GM23338 (cell line): ENCODE data around the gene PPP5C. TPM values are rescaled to one million over a fixed set of nuclear protein-coding genes. Genes with fewer than 3 reads are reported as not detected.
"Not testable (repeated sequence)": the region's sequence is repeated elsewhere in the genome, so short reads cannot be mapped to it uniquely, and the experiment has no call there.

Experiments
- ATAC-seq: fragments of 200-7000 bp; cut with Tn5 transposase; 3 replicates; pipeline ENCODE4 v1.9.1; 2020
- DNase-seq: peaks from one replicate; pipeline ENCODE4 v3.0.0-alpha.2; 2015; ENCODE audit warnings: low spot score
- H2AFZ ChIP-seq: fragments of 200-600 bp; sonication (generic); 2 replicates; pipeline ENCODE4 v1.8.0; 2016; ENCODE audit warnings: antibody characterized with exemption, mild to moderate bottlenecking, moderate library complexity
- H3F3A ChIP-seq: fragments of 200-600 bp; sonication (generic); replicated peaks from 2 replicates; pipeline ENCODE4 v1.8.0; 2017; ENCODE audit warnings: antibody characterized with exemption, mixed run types, low read depth
- H3K27ac ChIP-seq: fragments of 200-600 bp; sonication (generic); 2 replicates; pipeline ENCODE4 v1.6.1; 2016; ENCODE audit warnings: low read depth
- H3K27me3 ChIP-seq: fragments of 200-600 bp; sonication (generic); 2 replicates; pipeline ENCODE4 v1.8.0; 2016; ENCODE audit warnings: mild to moderate bottlenecking, mixed run types, moderate library complexity; ENCODE audit not compliant: insufficient read depth
- H3K36me3 ChIP-seq: fragments of 200-600 bp; sonication (generic); 2 replicates; pipeline ENCODE4 v1.8.0; 2016; ENCODE audit warnings: mild to moderate bottlenecking; ENCODE audit not compliant: insufficient read depth
- H3K4me1 ChIP-seq: fragments of 200-600 bp; sonication (generic); 2 replicates; pipeline ENCODE4 v1.8.0; 2016; ENCODE audit warnings: mild to moderate bottlenecking, moderate library complexity; ENCODE audit not compliant: insufficient read depth
- H3K4me2 ChIP-seq: fragments of 200-600 bp; sonication (generic); 2 replicates; pipeline ENCODE4 v1.7.1; 2017; ENCODE audit warnings: mixed run types
- H3K4me3 ChIP-seq: fragments of 200-600 bp; sonication (generic); 2 replicates; pipeline ENCODE4 v1.6.1; 2016; ENCODE audit warnings: mixed run types
- H3K79me2 ChIP-seq: fragments of 200-600 bp; sonication (generic); replicated peaks from 2 replicates; pipeline ENCODE4 v1.8.0; 2017; ENCODE audit warnings: mild to moderate bottlenecking; ENCODE audit not compliant: insufficient read depth
- H3K9me2 ChIP-seq: fragments of 200-600 bp; sonication (generic); 2 replicates; pipeline ENCODE4 v1.8.0; 2017; ENCODE audit not compliant: insufficient read depth
- H4K20me1 ChIP-seq: fragments of 200-600 bp; sonication (generic); replicated peaks from 2 replicates; pipeline ENCODE4 v1.8.0; 2017; ENCODE audit warnings: mild to moderate bottlenecking; ENCODE audit not compliant: insufficient read depth
- H3K27ac Mint-ChIP-seq: 2 replicates; pipeline ENCODE4 v1.8.0; 2020; ENCODE audit warnings: inconsistent platforms, mild to moderate bottlenecking, moderate library complexity, mixed read lengths
- H3K27me3 Mint-ChIP-seq: 3 replicates; pipeline ENCODE4 v1.8.0; 2022; ENCODE audit warnings: low read depth, mild to moderate bottlenecking, moderate library complexity, mixed read lengths, inconsistent platforms; ENCODE audit not compliant: insufficient read depth, poor library complexity
- H3K36me3 Mint-ChIP-seq: 3 replicates; pipeline ENCODE4 v1.8.0; 2021; ENCODE audit warnings: low read depth, mild to moderate bottlenecking, inconsistent platforms, moderate library complexity, mixed read lengths
- H3K4me1 Mint-ChIP-seq: 3 replicates; pipeline ENCODE4 v1.8.0; 2020; ENCODE audit warnings: mild to moderate bottlenecking, inconsistent platforms, mixed read lengths
- H3K4me3 Mint-ChIP-seq: 3 replicates; pipeline ENCODE4 v1.8.0; 2021; ENCODE audit warnings: moderate library complexity, mild to moderate bottlenecking, inconsistent platforms, mixed read lengths
- H3K9me3 Mint-ChIP-seq: 3 replicates; pipeline ENCODE4 v1.8.0; 2020; ENCODE audit warnings: moderate library complexity, mild to moderate bottlenecking, inconsistent platforms, mixed read lengths
- EZH2 ChIP-seq: fragments of 200-600 bp; sonication (generic); IDR thresholded peaks from one replicate; pipeline ENCODE4 v1.8.0; 2017; ENCODE audit warnings: antibody characterized with exemption, mild to moderate bottlenecking, low read depth; ENCODE audit not compliant: unreplicated experiment
- EZH2phosphoT487 ChIP-seq: fragments of 200-600 bp; sonication (generic); IDR thresholded peaks from one replicate; pipeline ENCODE4 v1.8.1; 2018; ENCODE audit warnings: antibody characterized with exemption; ENCODE audit not compliant: unreplicated experiment
- ZNF114 ChIP-seq: fragments of 250-450 bp; sonication (Bioruptor Pico); IDR thresholded peaks from 2 replicates; pipeline ENCODE4 v1.5.0; 2020; ENCODE audit warnings: mild to moderate bottlenecking, moderate library complexity
- ZNF462 ChIP-seq: fragments of 250-450 bp; sonication (Bioruptor Pico); IDR thresholded peaks from 2 replicates; pipeline ENCODE4 v1.5.0; 2020; ENCODE audit warnings: mild to moderate bottlenecking, moderate library complexity
- polyA plus RNA-seq: library from polyadenylated mRNA; unstranded; fragments of >200 nt; fragmentation: Nextera tagmentation; extraction: Ambion mirVana; gene quantifications from 2 replicates; pipeline ENCODE4 v1.2.1, GENCODE V29; 2016
- total RNA-seq: library from RNA; depleted of rRNA; stranded (reverse); fragments of >200 nt; shearing (Covaris generic); gene quantifications from 2 replicates; pipeline ENCODE4 v1.2.3, GENCODE V29; 2014

Gene PPP5C
- total and polyA plus RNA-seq, 2 experiments from 2014 or later, result 51.6 to 123 TPM

- TF ChIP-seq ZNF462 (CRISPR knock-in tag), result no peak
- TF ChIP-seq ZNF114 (CRISPR knock-in tag), result no peak
- no peak for TF ChIP-seq EZH2phosphoT487
- TF ChIP-seq EZH2, result no peak
Measured at GRCh38 chr19:46413262-46414031, 66.6 kb downstream of the PPP5C start, which contains the start of gene CCDC8 (continued).

- peaks cover 43% of the 10 kb centered on the region for H3K27me3 Mint-ChIP-seq
- not testable (repeated sequence) for H3K4me2 ChIP-seq, H3K9me3 Mint-ChIP-seq, H2AFZ ChIP-seq, H3K4me3 ChIP-seq, ATAC-seq, H3K36me3 ChIP-seq, DNase-seq, H3K27ac ChIP-seq, H3K4me3 Mint-ChIP-seq, H3K27ac Mint-ChIP-seq, H3K9me2 ChIP-seq
- peaks cover 28% of the 10 kb centered on the region for H3K79me2 ChIP-seq
- peaks cover 23% of the 10 kb centered on the region for H3F3A ChIP-seq
- peaks cover 32% of the 10 kb centered on the region for H3K4me1 Mint-ChIP-seq
- H3K36me3 Mint-ChIP-seq, result peaks cover 21% of the 10 kb centered on the region
- peaks cover 25% of the 10 kb centered on the region for H3K27me3 ChIP-seq
- peaks cover 25% of the 10 kb centered on the region for H3K4me1 ChIP-seq
- H4K20me1 ChIP-seq, result peaks cover 15% of the 10 kb centered on the region
Measured at GRCh38 chr19:46414899-46415298, 68.0 kb downstream of the PPP5C start.

- not testable (repeated sequence) for H3K9me2 ChIP-seq, H3K9me3 Mint-ChIP-seq, H4K20me1 ChIP-seq, H3K36me3 ChIP-seq
- peak overlapping the region; percentile 86 for H2AFZ ChIP-seq
- peak overlapping the region; percentile 75 for H3K4me2 ChIP-seq
- H3K27me3 Mint-ChIP-seq, result peaks cover 46% of the 10 kb centered on the region
- peaks cover 23% of the 10 kb centered on the region for H3F3A ChIP-seq
- peaks cover 19% of the 10 kb centered on the region for H3K79me2 ChIP-seq
- DNase-seq, result peak; percentile 96
- peak overlapping the region; percentile 65 for H3K4me3 Mint-ChIP-seq
- H3K27me3 ChIP-seq, result peaks cover 25% of the 10 kb centered on the region
- ATAC-seq, result peak; percentile 61
- peaks cover 11% of the 10 kb centered on the region for H3K36me3 Mint-ChIP-seq
- H3K27ac Mint-ChIP-seq, result peak overlapping the region; percentile 90
- H3K4me1 Mint-ChIP-seq, result peaks cover 29% of the 10 kb centered on the region
- H3K4me3 ChIP-seq, result peak overlapping the region; percentile 52
- H3K27ac ChIP-seq, result peak overlapping the region; percentile 89
- H3K4me1 ChIP-seq, result peaks cover 25% of the 10 kb centered on the region
Measured at GRCh38 chr19:46415804-46416709, 69.2 kb downstream of the PPP5C start.
